Neuronal stem cell (in vitro differentiated cells): Measurements from ENCODE around the gene PRUNE1. TPM values are rescaled to one million over a fixed set of nuclear protein-coding genes. Genes with fewer than 3 reads are reported as not detected.
A peak's percentile ranks its signal among the peaks of the same experiment; 100 is the strongest.

Experiments
- DNase-seq: peaks from one replicate; pipeline ENCODE4 v3.0.0-alpha.2; 2013; ENCODE audit warnings: low spot score
- H2AFZ ChIP-seq: one replicate; pipeline ENCODE4 v1.6.1; 2013; ENCODE audit warnings: mild to moderate bottlenecking, low read length, inconsistent platforms
- H2AK5ac ChIP-seq: 2 replicates; pipeline ENCODE4 v1.6.1; 2013; ENCODE audit warnings: low read depth, mild to moderate bottlenecking, inconsistent platforms, low read length, moderate library complexity, mixed read lengths
- H2BK120ac ChIP-seq: 2 replicates; pipeline ENCODE4 v1.6.1; 2013; ENCODE audit warnings: low read depth, mild to moderate bottlenecking, inconsistent platforms, low read length, moderate library complexity, mixed read lengths
- H2BK12ac ChIP-seq: one replicate; pipeline ENCODE4 v1.6.1; 2013; ENCODE audit warnings: low read length, inconsistent platforms
- H2BK15ac ChIP-seq: 2 replicates; pipeline ENCODE4 v1.6.1; 2013; ENCODE audit warnings: mild to moderate bottlenecking, low read length, inconsistent platforms, mixed read lengths
- H2BK5ac ChIP-seq: one replicate; pipeline ENCODE4 v1.6.1; 2013; ENCODE audit warnings: inconsistent platforms, mild to moderate bottlenecking, low read length, moderate library complexity
- H3K14ac ChIP-seq: one replicate; pipeline ENCODE4 v1.6.1; 2013; ENCODE audit warnings: low read length, inconsistent platforms
- H3K18ac ChIP-seq: 2 replicates; pipeline ENCODE4 v1.6.1; 2013; ENCODE audit warnings: low read length, inconsistent platforms
- H3K23ac ChIP-seq: 2 replicates; pipeline ENCODE4 v1.6.1; 2013; ENCODE audit warnings: low read depth, mild to moderate bottlenecking, mixed read lengths, low read length, inconsistent platforms; ENCODE audit not compliant: poor library complexity
- H3K27ac ChIP-seq: replicated peaks from 3 replicates; pipeline ENCODE4 v1.5.1; 2013; ENCODE audit warnings: low read length, inconsistent platforms
- H3K27me3 ChIP-seq, 3 experiments: 2 replicates each; pipeline ENCODE4 v1.6.1; 2013; ENCODE audit warnings: low read length in 3 of 3, mild to moderate bottlenecking in 2 of 3, inconsistent platforms in 1 of 3, low read depth in 1 of 3, mixed read lengths in 1 of 3, moderate library complexity in 1 of 3; ENCODE audit not compliant: control insufficient read depth in 3 of 3, insufficient read depth in 3 of 3
- H3K36me3 ChIP-seq, 2 donors: replicated peaks in 1 of 2; 2 replicates each; pipeline ENCODE4 v1.6.1; 2013; ENCODE audit warnings: low read length in 2 of 2; ENCODE audit not compliant: control insufficient read depth in 2 of 2, insufficient read depth in 2 of 2
- H3K4ac ChIP-seq: 2 replicates; pipeline ENCODE4 v1.6.1; 2013; ENCODE audit warnings: inconsistent platforms, mild to moderate bottlenecking, low read length, moderate library complexity
- H3K4me1 ChIP-seq, 2 donors: 1 replicate in 1 of 2; 2 replicates in 1 of 2; pipeline ENCODE4 v1.6.1; 2013; ENCODE audit warnings: low read length in 2 of 2, low read depth in 1 of 2; ENCODE audit not compliant: control insufficient read depth in 2 of 2, insufficient read depth in 1 of 2
- H3K4me2 ChIP-seq: one replicate; pipeline ENCODE4 v1.6.1; 2013; ENCODE audit warnings: mild to moderate bottlenecking, low read length, inconsistent platforms; ENCODE audit not compliant: insufficient read depth, poor library complexity, severe bottlenecking
- H3K4me3 ChIP-seq, 2 donors: 2 replicates each; pipeline ENCODE4 v1.5.1; 2013; ENCODE audit warnings: low read length in 2 of 2, mild to moderate bottlenecking in 2 of 2, inconsistent platforms in 1 of 2, moderate library complexity in 1 of 2
- H3K79me1 ChIP-seq: one replicate; pipeline ENCODE4 v1.6.1; 2013; ENCODE audit warnings: low read depth, mild to moderate bottlenecking, inconsistent platforms, low read length, moderate library complexity
- H3K9ac ChIP-seq: one replicate; pipeline ENCODE4 v1.6.1; 2013; ENCODE audit warnings: mild to moderate bottlenecking, low read depth, low read length, inconsistent platforms; ENCODE audit not compliant: poor library complexity
- H3K9me3 ChIP-seq, 2 donors: replicated peaks in 1 of 2; 2 replicates each; pipeline versions ENCODE3 to v1.6.1; 2013; ENCODE audit warnings: low read length in 2 of 2, mild to moderate bottlenecking in 2 of 2, inconsistent platforms in 1 of 2, low read depth in 1 of 2, mixed read lengths in 1 of 2, moderate library complexity in 1 of 2; ENCODE audit not compliant: control insufficient read depth in 2 of 2, insufficient read depth in 1 of 2
- H4K8ac ChIP-seq: one replicate; pipeline ENCODE4 v1.6.1; 2013; ENCODE audit warnings: low read depth, mild to moderate bottlenecking, inconsistent platforms, low read length, moderate library complexity
- H4K91ac ChIP-seq: one replicate; pipeline ENCODE4 v1.6.1; 2013; ENCODE audit warnings: low read length, low read depth, mild to moderate bottlenecking, inconsistent platforms; ENCODE audit not compliant: poor library complexity
- WGBS, 2 donors: extraction: QIAGEN DNeasy Blood & Tissue Kit; methylation state at CpG; one replicate each; pipeline ENCODE4 v1.1.7; 2013; ENCODE audit warnings: missing lambda C conversion rate in 2 of 2, mixed read lengths in 1 of 2; ENCODE audit not compliant: insufficient read length in 2 of 2, insufficient replicate concordance in 1 of 2; ENCODE audit errors: extremely low coverage in 2 of 2; 5-methylcytosine and 5-hydroxymethylcytosine counted together
- small RNA-seq: library from polyadenylated mRNA; stranded (forward); fragments of <200 nt; extraction: miRNeasy Mini kit (QIAGEN cat#:217004); gene quantifications from one replicate; pipeline ENCODE3, GENCODE V24; 2013; ENCODE audit not compliant: insufficient read depth

PRUNE1 gene

GRCh38 chr1:151070474-151071276, 62.4 kb downstream of the PRUNE1 start, which contains the start of gene GABPB2:
Gene GABPB2 (plus strand): TSS chr1:151070761. CDS start chr1:151088190, 17,429 bp downstream.
- peak within 1 kb of the TSS; percentile 83 for H3K4me2 ChIP-seq
- H4K8ac ChIP-seq: peak within 1 kb of the TSS; percentile 83
- H3K79me1 ChIP-seq: no peaks in the 10 kb centered on the region
- H3K4me3 ChIP-seq: peak within 1 kb of the TSS; percentile 41 to 83
- peak within 1 kb of the TSS; percentile 39 for H3K14ac ChIP-seq
- H2BK15ac ChIP-seq: no peak within 1 kb of the TSS
- peak within 1 kb of the TSS; percentile 58 for H3K23ac ChIP-seq
- peak within 1 kb of the TSS; percentile 94 for H3K9ac ChIP-seq
- H3K18ac ChIP-seq: peak within 1 kb of the TSS; percentile 99
- peak; percentile 82 for DNase-seq
- H3K9me3 ChIP-seq: peaks cover 0 to 4% of the 10 kb centered on the region in 2 donors
- H3K4ac ChIP-seq: peak within 1 kb of the TSS; percentile 32
- WGBS, 2 donors: no CpG with 5 or more reads among the region's 50 CpGs
- H2AFZ ChIP-seq: peak within 1 kb of the TSS; percentile 56
- no peak within 1 kb of the TSS for H2BK5ac ChIP-seq
- peaks cover 11 to 55% of the 10 kb centered on the region in 2 donors for H3K36me3 ChIP-seq
- peak within 1 kb of the TSS; percentile 97 for H3K27ac ChIP-seq
- no peak within 1 kb of the TSS for H2BK120ac ChIP-seq
- no peaks in the 10 kb centered on the region for H3K27me3 ChIP-seq
- H3K4me1 ChIP-seq: peaks cover 0 to 1% of the 10 kb centered on the region in 2 donors
- no peak within 1 kb of the TSS for H4K91ac ChIP-seq
- H2AK5ac ChIP-seq: no peak within 1 kb of the TSS
- H2BK12ac ChIP-seq: no peak within 1 kb of the TSS

- Histone ChIP-seq H3K14ac (no peak overlapping the region), H2AFZ (no peak overlapping the region), H3K4me3 (no peak overlapping the region), H2AK5ac (no peak overlapping the region), H3K36me3 (peaks cover 2 to 42% of the 10 kb centered on the region in 2 donors), H2BK15ac (no peak overlapping the region), H3K9me3 (no peaks in the 10 kb centered on the region), H3K23ac (no peak overlapping the region), H4K91ac (no peak overlapping the region), H3K18ac (no peak overlapping the region), H3K79me1 (no peaks in the 10 kb centered on the region), H3K4ac (no peak overlapping the region), H3K4me2 (no peak overlapping the region), H3K4me1 (peaks cover 0 to 1% of the 10 kb centered on the region in 2 donors), H3K9ac (no peak overlapping the region), H3K27ac (no peak overlapping the region), H2BK120ac (no peak overlapping the region), H2BK5ac (no peak overlapping the region), H3K27me3 (no peaks in the 10 kb centered on the region), H4K8ac (no peak overlapping the region), H2BK12ac (no peak overlapping the region)
- WGBS, 2 donors: no CpG with 5 or more reads among the region's 13 CpGs
- no peak for DNase-seq
Measured at GRCh38 chr1:151072224-151072623, 64.0 kb downstream of the PRUNE1 start.

Small RNAs within 50 kb of the gene (small RNA-seq; reads per million reads assigned to genes)
- gene RNU6-884P: not detected
